ENCODE results near the gene DCBLD2. TPM values are rescaled to one million over a fixed set of nuclear protein-coding genes. Genes with fewer than 3 reads are reported as not detected.

DCBLD2 gene
- total and polyA plus RNA-seq, 2 of the 4 experiments (the other 2 are of a cell fraction), result 121 to 196 TPM

DNA sequence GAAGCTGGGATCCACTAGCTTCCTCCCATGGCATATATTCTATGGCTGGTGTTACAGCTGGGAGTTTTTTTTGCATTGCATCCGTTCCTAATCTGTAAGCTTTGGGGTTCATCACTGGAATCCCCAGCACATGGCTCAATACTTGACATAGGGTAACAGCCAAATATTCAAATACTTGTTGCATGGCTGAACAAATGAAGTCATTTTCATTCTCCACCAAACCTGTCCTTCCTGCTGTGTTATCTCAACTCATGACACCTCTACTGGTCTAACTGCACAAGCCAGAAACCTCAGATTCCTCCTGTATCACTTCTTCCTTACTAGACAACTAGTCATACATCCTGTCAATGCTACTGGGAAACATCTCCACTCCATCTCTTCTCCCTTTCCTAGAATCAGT, 95.0 kb downstream of the DCBLD2 start:
- H2AFZ ChIP-seq (replicated peaks; ENCODE audit: low read length, poor library complexity), result no peak overlapping the region
- no peak for ATAC-seq (ENCODE audit: low read depth)

More for the DNA sequence above, 95.0 kb downstream of the DCBLD2 start:
- no peak overlapping the region for H3K4me2 ChIP-seq (ENCODE audit: low read depth, low read length)
- ChIA-PET CTCF (no interaction called here), POLR2A (ENCODE audit: unreplicated experiment) (no interaction called here)
- H3K79me1 ChIP-seq (ENCODE audit: low read depth in 1 of 2, low read length in 2 of 2), result peaks cover 8 to 12% of the 10 kb centered on the region in 2 experiments; a peak in 3 of 4 replicates
- no peak overlapping the region for H3K4ac ChIP-seq (ENCODE audit: low read depth, low read length)
- H2BK20ac ChIP-seq (ENCODE audit: low read depth, low read length), result no peak overlapping the region
- H4K8ac ChIP-seq (ENCODE audit: low read depth in 2 of 2, low read length in 2 of 2), result no peak overlapping the region
- H3K9ac ChIP-seq (ENCODE audit: low read depth, low read length), result no peak overlapping the region
- in situ Hi-C loops (cut with MboI; ENCODE audit: low sequenced_read_pairs) (no loop called here), intact Hi-C loops (cut with micrococcal nuclease) (no loop called here), dilution Hi-C loops (cut with HindIII; ENCODE audit: low sequenced_read_pairs, unreplicated experiment) (no loop called here)
- H2BK15ac ChIP-seq (ENCODE audit: low read depth, low read length), result no peak overlapping the region
- H3K27ac ChIP-seq (ENCODE audit: insufficient read depth, low read length), result no peak overlapping the region
- H2AK9ac ChIP-seq (replicated peaks; ENCODE audit: low read depth, low read length, poor library complexity), result no peak overlapping the region
- TF ChIP-seq POLR2A (IDR thresholded peaks at IDR 0.05; ENCODE audit: low read depth, low read length) (no peak), MXI1 (IDR thresholded peaks at IDR 0.05; ENCODE audit: borderline replicate concordance, low read depth, low read length) (no peak), NFE2L2 (IDR thresholded peaks at IDR 0.05; ENCODE audit: low read depth, low read length) (no peak), BHLHE40 (IDR thresholded peaks at IDR 0.05; ENCODE audit: low read depth, low read length) (no peak), SMC3 (IDR thresholded peaks at IDR 0.05; ENCODE audit: low read depth, low read length) (no peak), RFX5 (IDR thresholded peaks at IDR 0.05; ENCODE audit: low read depth, low read length) (no peak), RAD21 (IDR thresholded peaks at IDR 0.05; ENCODE audit: low read length) (no peak), CHD1 (IDR thresholded peaks at IDR 0.05; ENCODE audit: low read depth, low read length) (no peak), MAZ (IDR thresholded peaks at IDR 0.05; ENCODE audit: borderline replicate concordance, low read depth, low read length) (no peak), CEBPB (IDR thresholded peaks at IDR 0.05; ENCODE audit: low read depth, low read length) (no peak), FOS (IDR thresholded peaks at IDR 0.05; ENCODE audit: low read depth, low read length) (no peak), USF2 (IDR thresholded peaks at IDR 0.05; ENCODE audit: low read depth, low read length) (no peak), MAFK (IDR thresholded peaks at IDR 0.05; ENCODE audit: low read depth, low read length) (no peak), RCOR1 (IDR thresholded peaks at IDR 0.05; ENCODE audit: insufficient replicate concordance, low read length) (no peak)
- TF ChIP-seq, protein P1, sequence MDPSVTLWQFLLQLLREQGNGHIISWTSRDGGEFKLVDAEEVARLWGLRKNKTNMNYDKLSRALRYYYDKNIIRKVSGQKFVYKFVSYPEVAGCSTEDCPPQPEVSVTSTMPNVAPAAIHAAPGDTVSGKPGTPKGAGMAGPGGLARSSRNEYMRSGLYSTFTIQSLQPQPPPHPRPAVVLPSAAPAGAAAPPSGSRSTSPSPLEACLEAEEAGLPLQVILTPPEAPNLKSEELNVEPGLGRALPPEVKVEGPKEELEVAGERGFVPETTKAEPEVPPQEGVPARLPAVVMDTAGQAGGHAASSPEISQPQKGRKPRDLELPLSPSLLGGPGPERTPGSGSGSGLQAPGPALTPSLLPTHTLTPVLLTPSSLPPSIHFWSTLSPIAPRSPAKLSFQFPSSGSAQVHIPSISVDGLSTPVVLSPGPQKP (IDR thresholded peaks at IDR 0.05; ENCODE audit: borderline replicate concordance, low read depth, low read length), result no peak
- TF ChIP-seq, protein P2, sequence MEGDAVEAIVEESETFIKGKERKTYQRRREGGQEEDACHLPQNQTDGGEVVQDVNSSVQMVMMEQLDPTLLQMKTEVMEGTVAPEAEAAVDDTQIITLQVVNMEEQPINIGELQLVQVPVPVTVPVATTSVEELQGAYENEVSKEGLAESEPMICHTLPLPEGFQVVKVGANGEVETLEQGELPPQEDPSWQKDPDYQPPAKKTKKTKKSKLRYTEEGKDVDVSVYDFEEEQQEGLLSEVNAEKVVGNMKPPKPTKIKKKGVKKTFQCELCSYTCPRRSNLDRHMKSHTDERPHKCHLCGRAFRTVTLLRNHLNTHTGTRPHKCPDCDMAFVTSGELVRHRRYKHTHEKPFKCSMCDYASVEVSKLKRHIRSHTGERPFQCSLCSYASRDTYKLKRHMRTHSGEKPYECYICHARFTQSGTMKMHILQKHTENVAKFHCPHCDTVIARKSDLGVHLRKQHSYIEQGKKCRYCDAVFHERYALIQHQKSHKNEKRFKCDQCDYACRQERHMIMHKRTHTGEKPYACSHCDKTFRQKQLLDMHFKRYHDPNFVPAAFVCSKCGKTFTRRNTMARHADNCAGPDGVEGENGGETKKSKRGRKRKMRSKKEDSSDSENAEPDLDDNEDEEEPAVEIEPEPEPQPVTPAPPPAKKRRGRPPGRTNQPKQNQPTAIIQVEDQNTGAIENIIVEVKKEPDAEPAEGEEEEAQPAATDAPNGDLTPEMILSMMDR (conservative IDR thresholded peaks at IDR 0.05; ENCODE audit: low read depth, low read length), result no peak
- H3K36me3 ChIP-seq (ENCODE audit: control insufficient read depth, insufficient read depth, low read length), result peaks cover 29% of the 10 kb centered on the region
- no peak overlapping the region for H3K14ac ChIP-seq (replicated peaks; ENCODE audit: low read depth, low read length)
- H3K18ac ChIP-seq (ENCODE audit: low read depth, low read length), result no peak overlapping the region
- no peak overlapping the region for H2BK120ac ChIP-seq (ENCODE audit: low read depth, low read length)
- no CpG with 5 or more reads among the region's 1 CpG for WGBS, 2 experiments (ENCODE audit: extremely low coverage in 2 of 2, insufficient read length in 1 of 2)
- no TSS peak for BruUV-seq (replicated peaks)
- no peak overlapping the region for H3K23ac ChIP-seq (ENCODE audit: low read depth, low read length)
- H3K9me3 ChIP-seq (ENCODE audit: control insufficient read depth, insufficient read depth, low read length), result no peaks in the 10 kb centered on the region
- no peaks in the 10 kb centered on the region for H3K4me1 ChIP-seq (ENCODE audit: control insufficient read depth, insufficient read depth, low read length)
- H4K91ac ChIP-seq (ENCODE audit: insufficient read depth, low read depth, low read length), result no peak overlapping the region
- no peak overlapping the region for H3K4me3 ChIP-seq (ENCODE audit: insufficient read depth, low read depth, low read length)
- H3K9me1 ChIP-seq (ENCODE audit: insufficient read depth, low read length), result 0 out of 2 replicates have a peak, but pooled peaks cover 3% of the 10 kb centered on the region
- H4K5ac ChIP-seq (ENCODE audit: low read depth, low read length), result no peak overlapping the region
- no peaks in the 10 kb centered on the region for H3K27me3 ChIP-seq (ENCODE audit: control insufficient read depth, insufficient read depth, low read length)
- DNase-seq, result no peak
- H4K20me1 ChIP-seq (ENCODE audit: insufficient read depth, low read length), result no peaks in the 10 kb centered on the region; the same call in 1 of the 2 replicates
- peak overlapping the region; percentile 8 for H2BK5ac ChIP-seq (ENCODE audit: low read depth, low read length, poor library complexity, severe bottlenecking)
- no peak overlapping the region for H3K56ac ChIP-seq (ENCODE audit: extremely low read depth, insufficient read depth, low read length)
- H2AK5ac ChIP-seq (ENCODE audit: low read depth, low read length), result no peak overlapping the region
